GM12891 (cell line): ENCODE measurements around the gene DDI2.

Source experiments
- DNase-seq: peaks from one replicate; pipeline ENCODE4 v3.0.0; 2011; ENCODE audit warnings: low spot score; ENCODE audit not compliant: insufficient read length
- FAIRE-seq: peaks from 2 replicates; lab custom pipeline; 2011; peaks lifted over from hg19 to GRCh38; lab: Jason Lieb, UNC
- PAX5 ChIP-seq: IDR thresholded peaks from 2 replicates; pipeline ENCODE4 v1.6.1; 2011; ENCODE audit warnings: low read length, moderate library complexity, mild to moderate bottlenecking; ENCODE audit not compliant: insufficient read depth, severe bottlenecking
- POLR2A ChIP-seq: IDR thresholded peaks from 2 replicates; pipeline ENCODE4 v1.6.1; 2011; ENCODE audit warnings: low read depth, low read length, control low read depth
- POLR2AphosphoS5 ChIP-seq: IDR thresholded peaks from 2 replicates; pipeline ENCODE4 v1.6.1; 2011; ENCODE audit warnings: low read depth, low read length, control low read depth
- POU2F2 ChIP-seq: IDR thresholded peaks from 2 replicates; pipeline ENCODE4 v1.6.1; 2011; ENCODE audit warnings: low read depth, mild to moderate bottlenecking, control low read depth, low read length, moderate library complexity
- SPI1 ChIP-seq: IDR thresholded peaks from 2 replicates; pipeline ENCODE4 v1.6.1; 2011; ENCODE audit warnings: low read depth, low read length, control low read depth
- TAF1 ChIP-seq: IDR thresholded peaks from 2 replicates; pipeline ENCODE4 v1.6.1; 2011; ENCODE audit warnings: low read depth, low read length, control low read depth

Gene DDI2

GRCh38 chr1:15605398-15606383 is 11.6 kb upstream of the DDI2 start:
- DNase-seq: no peak
- TF ChIP-seq PAX5 (no peak), POLR2A (no peak), POLR2AphosphoS5 (no peak), POU2F2 (no peak), SPI1 (no peak), TAF1 (no peak)
- FAIRE-seq: no peak

GRCh38 chr1:15609631-15610030 is 7.6 kb upstream of the DDI2 start:
- DNase-seq (no peak), FAIRE-seq (no peak)
- TF ChIP-seq POLR2A (no peak), POLR2AphosphoS5 (no peak), SPI1 (no peak), TAF1 (no peak), POU2F2 (no peak), PAX5 (no peak)

GRCh38 chr1:15610167-15610566 is 7.1 kb upstream of the DDI2 start:
- no peak for TF ChIP-seq POU2F2
- TF ChIP-seq TAF1: no peak
- FAIRE-seq: no peak
- DNase-seq: no peak

GRCh38 chr1:15616373-15617172 is 685 bp upstream of the DDI2 start:
- TF ChIP-seq SPI1 (no peak), TAF1 (peak; percentile 40; the same call in 1 of the 2 replicates), POLR2A (peak; percentile 0; the same call in 1 of the 2 replicates)
- no peak for DNase-seq
- peak; percentile 9 for FAIRE-seq

- FAIRE-seq (peak; percentile 52), DNase-seq (peak; percentile 37)
- no peak for TF ChIP-seq POLR2AphosphoS5
- TF ChIP-seq SPI1: peak; percentile 85
Observed at GRCh38 chr1:15618077-15618654, 908 bp downstream of the DDI2 start.

GRCh38 chr1:15618655-15619525 is 1.6 kb downstream of the DDI2 start:
- FAIRE-seq (no peak), DNase-seq (no peak)
- no peak for TF ChIP-seq POLR2A
- TF ChIP-seq POU2F2: no peak
- no peak for TF ChIP-seq SPI1
- TF ChIP-seq PAX5: no peak
- TF ChIP-seq TAF1: no peak
- TF ChIP-seq POLR2AphosphoS5: no peak

GRCh38 chr1:15620155-15620545 is 2.9 kb downstream of the DDI2 start:
- FAIRE-seq: no peak
- TF ChIP-seq SPI1 (no peak), POU2F2 (no peak)
- no peak for DNase-seq

GRCh38 chr1:15620902-15621682 is 3.8 kb downstream of the DDI2 start:
- FAIRE-seq (no peak), DNase-seq (no peak)
- no peak for TF ChIP-seq SPI1
- TF ChIP-seq TAF1: no peak
- no peak for TF ChIP-seq PAX5
- TF ChIP-seq POLR2AphosphoS5: no peak
- no peak for TF ChIP-seq POU2F2
- TF ChIP-seq POLR2A: no peak

GRCh38 chr1:15621975-15622374 is 4.7 kb downstream of the DDI2 start:
- FAIRE-seq: no peak
- no peak for TF ChIP-seq POLR2A
- TF ChIP-seq POU2F2: no peak
- no peak for TF ChIP-seq POLR2AphosphoS5
- TF ChIP-seq SPI1: no peak
- TF ChIP-seq TAF1: no peak
- no peak for TF ChIP-seq PAX5

More at GRCh38 chr1:15621975-15622374, 4.7 kb downstream of the DDI2 start:
- no peak for DNase-seq
